ENCODE data around the gene EIF3I. TPM values are rescaled to one million over a fixed set of nuclear protein-coding genes. Genes with fewer than 3 reads are reported as not detected.

Gene EIF3I
- total RNA-seq (2014; rRNA removed; shearing (Covaris generic)), result 331 and 332 TPM in 2 replicates

DNA sequence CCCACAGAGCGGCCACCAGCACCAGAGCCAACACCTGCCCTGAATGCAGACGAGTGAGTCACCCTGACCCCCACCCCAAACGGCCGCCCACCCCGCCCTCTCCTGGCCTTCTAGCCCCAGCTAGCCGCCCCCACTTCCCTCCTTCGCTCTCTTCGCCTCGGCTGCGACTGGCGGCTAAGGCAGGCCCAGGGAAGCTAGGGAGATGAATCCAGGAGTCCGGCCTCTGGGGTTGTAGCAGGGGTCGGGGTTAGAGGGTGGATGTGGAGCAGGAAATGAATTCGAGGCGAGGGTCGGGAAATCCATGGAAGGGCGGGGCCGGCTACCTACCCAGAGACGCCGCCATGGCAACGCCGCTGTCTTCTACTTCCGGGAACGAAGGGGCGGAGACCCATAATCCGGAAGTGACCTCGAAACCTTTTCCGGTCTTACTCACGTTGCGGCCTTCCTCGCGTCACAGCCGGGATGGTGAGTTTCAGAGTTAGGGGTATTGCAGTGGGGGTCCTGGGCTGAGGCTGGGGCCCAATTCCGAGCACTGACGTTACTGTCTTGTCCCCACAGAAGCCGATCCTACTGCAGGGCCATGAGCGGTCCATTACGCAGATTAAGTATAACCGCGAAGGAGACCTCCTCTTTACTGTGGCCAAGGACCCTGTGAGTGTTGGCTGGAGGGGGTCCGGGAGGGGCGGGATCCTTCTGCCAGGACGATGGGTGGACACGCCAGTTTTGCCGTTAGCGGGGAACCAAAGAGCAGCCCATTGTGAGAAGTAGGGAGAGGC lies at the start of gene EIF3I, which contains the start of gene TMEM234:
Gene EIF3I (plus strand): TSS at position 428 of the 776 bp plus-strand sequence. CDS start 35 bp downstream, at position 463.
Gene TMEM234 (minus strand): TSS at position 374 of the 776 bp plus-strand sequence. CDS start 31 bp downstream, at position 343.
- DNase-seq (ENCODE audit: low spot score), result peak; percentile 93

DNA sequence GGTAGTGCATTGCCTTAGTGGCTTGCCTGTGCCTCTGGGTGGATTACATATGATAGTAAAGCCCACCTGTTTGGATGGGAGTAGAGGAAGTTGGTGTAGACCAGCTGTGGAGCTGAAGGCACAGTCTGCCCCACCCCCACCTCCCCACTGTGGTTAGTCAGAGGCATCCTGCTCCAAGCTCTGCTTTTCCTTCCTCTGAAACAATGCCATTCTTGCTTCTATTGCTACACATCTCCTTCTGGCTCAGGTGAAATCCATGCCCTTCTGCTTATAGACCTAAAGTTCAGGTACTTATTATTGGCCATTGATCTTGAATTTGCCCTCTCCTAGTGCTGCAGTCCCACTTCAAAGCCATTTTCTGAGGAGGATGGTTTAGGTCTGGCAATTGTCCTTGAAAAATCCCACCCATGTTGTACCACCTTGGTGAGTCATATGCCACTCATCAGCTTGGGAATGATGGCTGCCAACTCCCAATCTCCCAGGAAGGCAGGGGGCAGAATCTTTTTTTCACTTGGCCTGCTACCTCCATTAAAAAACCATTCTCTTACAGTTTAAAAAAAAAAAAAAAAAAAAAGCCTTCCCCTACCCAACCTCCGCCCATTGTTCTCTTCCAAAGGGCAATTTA lies 49.5 kb upstream of the EIF3I start:
- DNase-seq (ENCODE audit: low spot score), result no peak

- DNase-seq (ENCODE audit: low spot score), result no peak
These were observed 43.6 kb upstream of the EIF3I start for GRCh38 chr1:32178380-32179192.

- no peak for DNase-seq (ENCODE audit: low spot score)
These were observed 43.1 kb upstream of the EIF3I start for GRCh38 chr1:32179193-32179442.

DNA sequence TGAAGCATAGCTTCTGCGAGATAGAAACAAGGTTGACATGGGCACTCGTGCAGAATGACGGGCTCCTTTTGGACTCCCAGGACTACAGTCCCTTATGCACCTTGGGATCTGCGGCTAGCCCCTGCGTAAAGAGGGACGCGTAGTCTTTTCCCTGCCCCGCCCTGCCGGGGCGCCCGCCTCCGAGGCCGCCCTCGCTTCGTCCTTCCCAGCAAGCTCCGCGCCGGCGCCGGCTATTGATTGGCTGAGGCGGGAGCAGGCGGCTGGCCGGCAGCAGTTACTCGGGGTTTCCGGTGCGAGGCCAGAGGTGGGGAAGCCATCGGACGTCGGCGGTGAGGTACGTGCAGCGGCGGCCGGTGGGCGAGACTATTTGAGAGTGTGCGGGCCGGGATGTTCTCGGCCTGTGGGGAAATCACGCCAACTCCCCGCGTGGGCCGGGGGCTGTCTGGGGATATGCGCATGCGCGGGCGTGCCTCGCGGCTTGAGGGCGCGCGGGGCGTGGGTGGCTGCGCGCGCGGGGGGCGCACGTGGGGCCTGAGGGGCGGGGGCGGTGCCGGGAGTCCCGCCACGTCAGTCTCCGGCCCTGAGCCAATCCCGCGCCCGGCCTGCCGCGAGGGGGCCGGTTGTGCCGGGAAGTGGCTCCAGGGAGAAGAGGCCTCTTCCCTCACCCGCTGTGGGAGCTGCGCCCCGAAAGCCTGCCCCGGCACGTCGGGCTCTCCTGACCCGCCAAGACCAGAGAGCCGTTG lies 42.6 kb upstream of the EIF3I start, which contains the start of gene TXLNA:
Gene TXLNA (plus strand): TSS at position 233 of the 743 bp plus-strand sequence. CDS start 671 bp downstream, outside the sequence.
- peak; percentile 91 for DNase-seq (ENCODE audit: low spot score)

DNA sequence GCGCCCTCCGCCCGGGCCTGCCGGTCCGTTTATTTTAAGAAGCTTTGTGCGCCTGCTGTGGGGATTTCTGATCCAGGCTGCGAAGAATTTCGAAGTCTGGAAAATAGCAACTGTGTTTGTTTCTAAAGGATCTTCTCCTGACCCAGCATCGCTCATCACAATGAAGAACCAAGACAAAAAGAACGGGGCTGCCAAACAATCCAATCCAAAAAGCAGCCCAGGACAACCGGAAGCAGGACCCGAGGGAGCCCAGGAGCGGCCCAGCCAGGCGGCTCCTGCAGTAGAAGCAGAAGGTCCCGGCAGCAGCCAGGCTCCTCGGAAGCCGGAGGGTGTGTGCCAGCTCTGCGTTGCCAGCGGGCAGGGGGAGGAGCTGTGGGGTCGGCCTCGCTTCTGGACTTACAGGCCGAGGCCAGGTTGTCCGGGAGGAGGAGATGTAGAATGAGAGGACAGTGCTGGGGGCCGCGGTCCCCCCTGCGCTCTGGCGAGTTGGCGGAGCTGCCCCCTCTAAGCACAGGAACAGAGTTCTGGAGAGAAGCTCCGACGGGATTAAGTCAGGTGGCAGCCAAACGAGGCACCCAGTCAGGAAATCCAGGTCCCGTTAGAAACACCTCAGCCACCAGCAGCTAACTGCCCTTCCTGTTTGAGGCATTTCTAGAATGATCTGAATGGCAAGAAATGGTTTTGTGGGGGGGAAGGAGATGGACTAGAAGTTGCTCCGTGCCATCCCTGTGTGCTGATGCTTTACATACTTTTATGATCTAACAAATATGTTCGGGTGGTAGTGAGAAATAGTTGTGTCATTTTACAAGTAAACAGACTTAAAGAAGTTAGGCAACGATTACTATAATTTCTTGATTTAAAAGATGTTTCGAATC lies 41.8 kb upstream of the EIF3I start:
- peak; percentile 51 for DNase-seq (ENCODE audit: low spot score)

DNA sequence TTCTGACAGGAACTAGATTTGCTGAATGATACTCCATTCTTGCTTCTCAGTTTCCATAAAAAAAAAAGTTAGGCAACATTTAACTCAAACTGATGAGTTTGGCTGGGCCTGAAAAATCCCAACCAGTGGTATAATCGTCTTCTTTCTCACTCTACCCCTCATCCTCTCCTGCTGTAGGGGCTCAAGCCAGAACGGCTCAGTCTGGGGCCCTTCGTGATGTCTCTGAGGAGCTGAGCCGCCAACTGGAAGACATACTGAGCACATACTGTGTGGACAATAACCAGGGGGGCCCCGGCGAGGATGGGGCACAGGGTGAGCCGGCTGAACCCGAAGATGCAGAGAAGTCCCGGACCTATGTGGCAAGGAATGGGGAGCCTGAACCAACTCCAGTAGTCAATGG lies 41.1 kb upstream of the EIF3I start:
- no peak for DNase-seq (ENCODE audit: low spot score)

DNA sequence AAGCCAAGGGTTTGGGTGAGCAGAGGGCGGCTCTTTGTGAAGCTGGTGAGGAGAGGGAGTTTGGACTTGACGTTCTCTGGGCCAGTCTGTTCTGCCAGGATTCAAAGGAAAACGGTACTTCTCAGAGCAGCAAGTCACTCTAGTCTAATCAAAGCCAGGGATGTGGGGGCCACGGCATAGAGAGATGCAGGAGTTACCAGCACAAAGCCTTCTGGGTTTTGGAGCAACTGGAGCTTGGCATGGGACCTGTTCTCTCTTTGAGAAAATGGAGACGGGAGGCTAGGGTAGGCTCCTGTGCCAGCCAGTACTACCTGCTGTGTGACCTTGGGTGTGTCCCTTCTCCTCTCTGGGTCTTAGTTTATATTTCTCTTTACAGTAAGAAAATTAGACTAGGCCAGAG lies 40.6 kb upstream of the EIF3I start:
- no peak for DNase-seq (ENCODE audit: low spot score)

DNA sequence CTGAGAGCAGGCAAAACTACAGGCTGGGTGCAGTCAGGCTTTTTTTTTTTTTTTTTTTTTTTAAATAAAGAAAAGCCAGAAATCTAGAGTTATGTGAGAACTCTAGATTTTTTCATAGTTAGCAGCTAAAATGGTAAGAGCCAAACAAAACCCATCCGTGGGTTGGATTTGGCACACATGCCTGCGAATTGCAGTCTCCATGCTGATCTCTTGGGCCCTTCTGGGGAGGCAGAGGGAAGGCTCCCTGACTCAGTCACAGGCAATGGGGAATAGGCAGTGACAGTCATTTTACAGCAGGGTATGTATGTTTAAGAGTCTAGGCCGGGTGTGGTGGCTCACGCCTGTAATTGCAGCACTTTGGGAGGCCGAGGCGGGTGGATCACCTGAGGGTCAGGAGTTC lies 40.1 kb upstream of the EIF3I start:
- no peak for DNase-seq (ENCODE audit: low spot score)

DNA sequence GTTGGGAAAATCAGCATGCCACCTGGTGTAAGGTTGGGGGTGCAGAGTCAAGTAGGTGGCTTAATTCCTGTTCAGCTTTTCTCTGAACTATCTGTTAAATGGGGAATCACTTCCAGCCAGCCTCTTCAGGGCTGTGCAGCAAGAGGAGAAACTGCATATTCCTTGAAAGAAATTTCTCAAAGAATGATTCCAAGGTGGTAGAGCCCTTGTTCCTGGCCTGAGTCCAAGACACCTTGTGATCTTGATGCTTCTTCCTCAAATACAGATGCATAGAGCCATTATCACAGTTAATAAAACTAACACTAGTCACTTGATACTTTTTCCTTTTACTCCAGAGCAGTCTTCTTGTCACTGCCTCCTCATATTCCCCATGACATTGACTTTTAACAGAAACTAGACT lies 37.6 kb upstream of the EIF3I start:
- no peak for DNase-seq (ENCODE audit: low spot score)

DNA sequence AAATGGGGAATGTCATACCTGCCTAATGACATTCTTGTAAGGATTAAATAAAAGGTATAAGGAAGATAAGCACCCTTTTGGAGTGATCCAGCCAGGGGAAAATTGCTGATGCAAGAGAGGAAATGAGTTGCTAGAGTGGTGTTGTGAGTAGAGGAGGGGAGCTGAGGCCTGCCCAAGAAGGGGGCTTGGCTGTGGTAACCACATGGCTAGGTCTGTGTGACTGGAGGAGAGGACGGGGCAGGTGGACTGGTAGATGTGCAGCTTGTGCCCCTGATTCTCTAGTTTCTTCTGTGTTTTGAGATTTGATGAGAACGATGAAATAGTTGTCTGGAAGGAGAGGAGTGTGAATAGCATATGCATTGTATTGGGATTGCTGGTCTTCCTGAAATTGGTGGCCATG lies 36.1 kb upstream of the EIF3I start:
- no peak for DNase-seq (ENCODE audit: low spot score)

DNA sequence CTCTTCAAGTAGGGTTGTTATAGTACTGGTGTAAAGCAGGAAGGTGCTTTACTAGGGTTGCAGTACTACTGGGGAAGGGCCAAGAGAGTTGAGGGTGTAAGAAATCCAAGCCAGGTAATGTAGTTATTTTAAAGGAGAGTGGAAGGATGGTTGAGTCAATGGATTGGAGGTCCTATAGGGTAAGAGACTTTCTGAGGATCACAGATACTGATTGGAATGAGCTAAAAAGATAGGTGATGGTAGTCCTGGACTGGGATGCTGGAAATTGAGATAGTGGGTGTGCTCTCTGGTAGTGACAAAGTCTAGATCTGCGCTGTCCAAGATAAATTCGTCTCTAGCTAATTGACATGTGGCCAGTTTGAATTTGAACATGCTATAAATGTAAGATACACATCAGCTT lies 35.7 kb upstream of the EIF3I start:
- DNase-seq (ENCODE audit: low spot score), result no peak

- DNase-seq (ENCODE audit: low spot score), result no peak
These were observed 34.4 kb upstream of the EIF3I start for GRCh38 chr1:32187850-32188249.

DNA sequence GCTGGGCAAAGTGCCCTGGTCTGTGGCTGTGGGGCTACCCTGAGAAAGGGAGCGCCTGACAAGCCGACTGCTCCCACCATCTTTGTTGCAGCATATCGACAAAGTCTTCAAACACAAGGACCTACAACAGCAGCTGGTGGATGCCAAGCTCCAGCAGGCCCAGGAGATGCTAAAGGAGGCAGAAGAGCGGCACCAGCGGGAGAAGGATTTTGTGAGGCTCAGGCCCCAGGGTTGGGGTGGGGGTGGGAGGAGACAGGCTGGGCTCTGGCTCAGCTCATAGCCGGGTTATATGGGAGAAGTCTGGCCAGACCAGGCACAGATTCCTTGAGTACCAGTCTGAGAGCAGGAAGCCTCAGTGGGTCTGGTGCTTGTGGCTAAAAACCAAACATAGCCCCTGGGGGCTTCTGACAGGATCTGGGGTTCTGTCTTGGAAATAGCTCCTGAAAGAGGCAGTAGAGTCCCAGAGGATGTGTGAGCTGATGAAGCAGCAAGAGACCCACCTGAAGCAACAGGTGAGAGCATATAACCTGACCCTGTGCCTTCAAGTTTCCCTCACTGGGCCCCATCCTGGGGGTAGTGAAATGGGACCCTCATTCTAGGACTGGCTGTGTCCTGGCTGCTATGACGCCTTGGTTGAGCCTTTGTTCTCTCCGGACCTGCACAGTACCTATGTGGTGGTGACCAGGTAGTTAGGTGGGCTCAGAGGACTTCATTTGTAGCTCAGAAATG lies 29.8 kb upstream of the EIF3I start:
- no peak for DNase-seq (ENCODE audit: low spot score)

DNA sequence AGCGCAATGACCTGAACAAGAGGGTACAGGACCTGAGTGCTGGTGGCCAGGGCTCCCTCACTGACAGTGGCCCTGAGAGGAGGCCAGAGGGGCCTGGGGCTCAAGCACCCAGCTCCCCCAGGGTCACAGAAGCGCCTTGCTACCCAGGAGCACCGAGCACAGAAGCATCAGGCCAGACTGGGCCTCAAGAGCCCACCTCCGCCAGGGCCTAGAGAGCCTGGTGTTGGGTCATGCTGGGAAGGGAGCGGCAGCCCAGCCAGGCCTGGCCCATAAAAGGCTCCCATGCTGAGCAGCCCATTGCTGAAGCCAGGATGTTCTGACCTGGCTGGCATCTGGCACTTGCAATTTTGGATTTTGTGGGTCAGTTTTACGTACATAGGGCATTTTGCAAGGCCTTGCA lies 27.2 kb upstream of the EIF3I start:
- no peak for DNase-seq (ENCODE audit: low spot score)

DNA sequence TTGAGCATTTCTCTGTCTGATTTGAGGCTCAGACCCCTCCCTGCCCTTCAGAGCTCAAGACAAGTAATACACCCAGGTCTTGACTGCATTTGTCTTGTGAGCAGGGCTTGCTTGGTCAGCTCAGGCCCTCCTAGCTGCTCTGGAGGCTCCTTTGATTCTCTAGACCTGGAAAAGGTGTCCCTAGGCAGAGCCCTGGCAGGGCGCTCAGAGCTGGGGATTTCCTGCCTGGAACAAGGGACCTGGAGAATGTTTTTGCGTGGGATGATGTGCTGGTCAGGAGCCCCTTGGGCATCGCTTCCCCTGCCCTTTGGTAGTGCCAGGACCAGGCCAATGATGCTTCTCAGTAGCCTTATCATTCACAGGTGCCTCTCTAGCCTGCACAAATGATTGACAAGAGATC lies 26.7 kb upstream of the EIF3I start:
- no peak for DNase-seq (ENCODE audit: low spot score)

DNA sequence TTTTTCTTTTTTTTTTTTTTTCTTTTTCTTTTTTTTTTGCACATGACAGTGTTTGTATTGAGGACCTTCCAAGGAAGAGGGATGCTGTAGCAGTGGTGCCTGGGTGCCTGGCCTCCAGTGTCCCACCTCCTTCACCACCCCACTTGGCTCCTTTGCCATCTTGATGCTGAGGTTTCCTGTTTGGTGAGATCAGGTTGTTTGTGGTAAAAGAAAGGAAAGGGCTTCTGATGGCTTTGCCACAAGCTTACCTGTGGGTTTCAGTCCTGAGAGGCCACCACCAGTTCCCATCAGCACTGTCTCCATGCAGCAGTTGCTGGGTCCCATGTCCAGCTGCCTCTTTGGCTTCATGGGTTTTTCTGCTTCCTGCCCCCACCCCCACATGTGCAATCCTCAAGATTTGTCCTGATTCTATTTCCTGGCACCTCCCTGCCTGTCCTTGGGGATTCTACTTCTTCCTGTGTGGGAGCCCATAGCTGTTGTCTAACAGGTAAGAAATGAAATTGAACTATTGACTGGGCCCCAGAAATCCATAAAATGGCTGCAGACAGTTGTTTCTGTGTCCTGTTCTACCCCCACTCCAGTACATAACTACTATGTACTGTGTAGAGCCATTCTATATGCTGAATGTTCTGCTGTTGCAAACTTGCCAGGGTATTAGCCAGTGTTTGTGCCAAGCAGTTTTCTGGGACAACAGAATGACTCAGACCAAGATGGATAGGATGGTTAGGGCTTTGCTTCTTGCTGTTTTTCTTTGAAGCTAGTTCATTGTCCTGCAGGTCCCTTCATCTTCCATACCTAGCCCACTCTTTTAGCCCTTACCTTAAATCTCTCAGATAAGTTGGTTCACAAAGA lies 26.0 kb upstream of the EIF3I start:
- no peak for DNase-seq (ENCODE audit: low spot score)

DNA sequence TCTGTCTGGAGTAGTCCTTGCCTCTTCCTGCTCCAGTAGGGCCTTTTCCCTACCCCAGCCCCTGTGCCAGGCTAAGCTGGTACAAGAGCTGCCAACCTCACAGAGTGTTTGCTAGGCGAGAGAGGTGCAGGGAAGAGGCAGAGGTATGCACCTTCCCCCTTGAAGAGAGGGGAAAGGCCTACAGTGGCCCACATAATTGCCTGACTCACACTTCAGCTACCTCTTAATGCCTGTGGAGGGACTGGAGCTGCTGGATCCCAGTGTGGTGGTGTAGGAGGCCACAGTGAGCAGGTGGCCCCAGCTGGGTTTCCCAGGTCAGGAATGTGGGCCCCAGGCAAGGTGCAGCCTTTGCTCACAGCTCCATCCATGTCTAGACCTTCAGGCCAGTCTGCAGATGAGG lies 25.1 kb upstream of the EIF3I start:
- DNase-seq (ENCODE audit: low spot score), result no peak

DNA sequence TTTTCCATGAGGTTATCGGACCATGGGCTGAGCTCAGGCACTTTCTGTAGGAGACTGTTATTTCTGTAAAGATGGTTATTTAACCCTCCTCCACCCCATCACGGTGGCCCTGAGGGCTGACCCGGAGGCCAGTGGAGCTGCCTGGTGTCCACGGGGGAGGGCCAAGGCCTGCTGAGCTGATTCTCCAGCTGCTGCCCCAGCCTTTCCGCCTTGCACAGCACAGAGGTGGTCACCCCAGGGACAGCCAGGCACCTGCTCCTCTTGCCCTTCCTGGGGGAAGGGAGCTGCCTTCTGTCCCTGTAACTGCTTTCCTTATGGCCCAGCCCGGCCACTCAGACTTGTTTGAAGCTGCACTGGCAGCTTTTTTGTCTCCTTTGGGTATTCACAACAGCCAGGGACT lies 24.4 kb upstream of the EIF3I start:
- no peak for DNase-seq (ENCODE audit: low spot score)
